ENCODE data around the gene MSI2. TPM values are rescaled to one million over a fixed set of nuclear protein-coding genes. Genes with fewer than 3 reads are reported as not detected.

MSI2 gene
- total RNA-seq, 1 donor from 2014 or later, result 33.8 TPM

DNA sequence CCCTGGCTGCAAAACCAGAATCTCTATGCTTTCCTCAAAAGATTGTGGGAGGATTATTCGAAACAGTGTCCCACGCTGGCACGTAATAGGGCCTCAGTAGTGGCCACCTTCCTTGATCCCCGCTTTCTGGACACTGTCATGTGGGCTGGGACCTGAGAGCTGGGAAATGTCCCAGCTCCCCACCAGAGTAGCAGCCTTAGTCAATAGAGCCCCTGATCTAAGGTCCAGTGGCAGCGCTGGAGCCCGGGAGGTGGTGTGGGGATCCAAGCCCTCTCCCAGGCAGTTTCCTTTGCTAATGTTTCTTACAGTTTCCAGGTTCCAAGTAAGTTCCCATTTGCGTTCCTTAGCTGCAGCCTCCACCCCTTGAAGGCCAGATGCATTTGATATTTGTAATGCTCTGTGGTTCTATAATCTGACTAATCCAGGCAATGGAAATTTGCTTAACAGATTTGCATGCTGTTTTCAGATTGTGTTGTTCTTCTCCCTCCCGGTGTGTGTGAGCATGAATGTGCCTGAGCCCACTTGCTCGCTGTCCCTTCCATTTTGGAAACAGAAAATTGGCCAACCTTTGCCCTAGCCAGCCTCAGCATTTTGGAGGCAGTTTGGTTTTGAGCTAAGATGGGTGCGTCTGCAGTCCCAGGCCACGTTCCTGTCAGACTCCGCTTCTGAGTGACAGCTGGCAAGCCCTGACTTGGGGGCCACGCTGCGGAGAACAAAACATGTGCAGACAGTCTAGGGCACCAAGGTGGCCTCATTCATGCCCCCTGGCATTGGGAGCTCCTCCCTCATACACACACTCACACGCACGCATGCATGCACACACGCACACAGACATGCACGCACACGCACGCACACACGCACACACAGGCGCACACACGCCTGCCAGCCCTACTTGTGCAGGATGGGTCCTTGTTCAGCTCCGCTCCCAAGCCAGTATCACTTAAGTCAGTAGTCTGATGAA is 419.4 kb downstream of the MSI2 start:
- no peak for TF ChIP-seq CTCF (IDR thresholded peaks at IDR 0.05; ENCODE audit: insufficient read depth, low read length, poor library complexity, severe bottlenecking)
- H3K27me3 ChIP-seq (ENCODE audit: control insufficient read depth, insufficient read depth, low read length), result no peaks in the 10 kb centered on the region
- no peak for DNase-seq (ENCODE audit: low read depth)
- H3K36me3 ChIP-seq (ENCODE audit: control insufficient read depth, insufficient read depth, low read length), result peaks cover 2% of the 10 kb centered on the region
- H3K4me3 ChIP-seq (ENCODE audit: low read depth, low read length), result no peak overlapping the region

DNA sequence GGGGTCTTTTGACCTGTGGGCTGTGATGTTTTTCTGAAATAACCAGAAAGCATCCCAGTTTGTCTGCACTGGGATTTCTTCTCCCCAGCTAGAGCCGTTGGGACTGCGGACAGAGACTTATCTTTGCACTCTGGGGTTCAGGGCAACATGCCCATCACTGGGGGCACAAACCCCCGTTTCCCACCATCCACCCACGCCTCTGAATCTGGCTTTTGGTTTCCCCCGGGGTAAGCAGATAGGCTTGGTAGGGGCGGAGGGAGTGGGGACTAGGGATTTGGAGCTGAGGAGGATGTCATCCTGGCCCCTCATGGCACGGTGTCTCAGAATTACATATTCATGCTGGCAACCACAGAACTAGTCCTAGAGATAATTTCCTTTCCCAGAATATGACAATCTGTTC is 420.2 kb downstream of the MSI2 start:
- Histone ChIP-seq H3K27me3 (ENCODE audit: control insufficient read depth, insufficient read depth, low read length) (no peaks in the 10 kb centered on the region), H3K36me3 (ENCODE audit: control insufficient read depth, insufficient read depth, low read length) (peaks cover 2% of the 10 kb centered on the region), H3K4me3 (ENCODE audit: low read depth, low read length) (no peak overlapping the region)
- no peak for TF ChIP-seq CTCF (IDR thresholded peaks at IDR 0.05; ENCODE audit: insufficient read depth, low read length, poor library complexity, severe bottlenecking)
- no peak for DNase-seq (ENCODE audit: low read depth)

DNA sequence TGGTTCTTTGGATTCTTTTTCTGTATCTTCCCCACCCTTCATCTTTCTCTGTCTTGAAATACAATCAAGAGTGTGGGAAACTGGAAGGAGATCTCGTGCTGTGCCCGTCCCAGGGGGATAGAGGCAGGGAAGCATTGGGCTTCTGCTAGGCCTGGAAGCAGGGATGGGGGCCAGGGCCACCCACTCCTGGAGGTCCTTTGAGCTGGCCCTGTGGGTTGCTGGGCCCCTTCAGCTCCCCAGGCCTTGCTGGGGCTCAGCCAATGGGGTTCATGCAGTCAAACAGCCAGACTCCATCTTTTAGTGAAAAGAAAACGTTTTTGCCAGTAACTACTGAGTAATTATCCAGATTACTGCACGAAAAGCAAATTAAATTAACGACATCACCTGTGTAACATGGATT is 421.0 kb downstream of the MSI2 start:
- TF ChIP-seq CTCF (IDR thresholded peaks at IDR 0.05; ENCODE audit: insufficient read depth, low read length, poor library complexity, severe bottlenecking), result no peak
- DNase-seq (ENCODE audit: low read depth), result no peak
- no peaks in the 10 kb centered on the region for H3K27me3 ChIP-seq (ENCODE audit: control insufficient read depth, insufficient read depth, low read length)
- H3K36me3 ChIP-seq (ENCODE audit: control insufficient read depth, insufficient read depth, low read length), result peaks cover 2% of the 10 kb centered on the region
- H3K4me3 ChIP-seq (ENCODE audit: low read depth, low read length), result no peak overlapping the region

GRCh38 chr17:57677858-57678257 is 421.5 kb downstream of the MSI2 start:
- H3K27me3 ChIP-seq (ENCODE audit: control insufficient read depth, insufficient read depth, low read length), result no peaks in the 10 kb centered on the region
- TF ChIP-seq CTCF (IDR thresholded peaks at IDR 0.05; ENCODE audit: insufficient read depth, low read length, poor library complexity, severe bottlenecking), result no peak
- no peak for DNase-seq (ENCODE audit: low read depth)

DNA sequence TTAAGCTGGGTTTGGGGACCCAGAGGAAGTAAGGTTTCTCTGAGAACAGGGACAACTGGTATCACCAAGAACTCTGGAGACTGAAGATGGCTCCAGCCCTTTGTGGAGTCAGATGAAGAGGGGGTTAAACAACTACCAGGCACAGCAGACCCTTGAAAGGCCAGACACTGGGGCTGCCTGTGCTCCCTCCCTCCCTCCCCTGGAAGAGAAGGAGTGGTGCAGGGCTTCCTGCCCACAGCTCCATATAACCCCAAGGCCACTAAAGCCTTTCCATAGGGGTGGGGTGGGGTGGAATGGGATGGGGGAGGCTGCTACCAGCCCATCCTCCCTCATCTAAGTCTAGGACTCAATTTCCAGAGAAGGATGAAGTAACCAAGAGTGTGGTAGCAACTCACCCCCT is 422.1 kb downstream of the MSI2 start:
- Histone ChIP-seq H3K4me3 (ENCODE audit: low read depth, low read length) (no peak overlapping the region), H3K36me3 (ENCODE audit: control insufficient read depth, insufficient read depth, low read length) (peaks cover 2% of the 10 kb centered on the region), H3K27me3 (ENCODE audit: control insufficient read depth, insufficient read depth, low read length) (no peaks in the 10 kb centered on the region)
- TF ChIP-seq CTCF (IDR thresholded peaks at IDR 0.05; ENCODE audit: insufficient read depth, low read length, poor library complexity, severe bottlenecking), result no peak
- DNase-seq (ENCODE audit: low read depth), result no peak

More at GRCh38 chr17:57677858-57678257, 421.5 kb downstream of the MSI2 start:
- Histone ChIP-seq H3K4me3 (ENCODE audit: low read depth, low read length) (no peak overlapping the region), H3K36me3 (ENCODE audit: control insufficient read depth, insufficient read depth, low read length) (peaks cover 2% of the 10 kb centered on the region)
